HepG2 (cell line): ENCODE data around the gene MSMB. TPM values are rescaled to one million over a fixed set of nuclear protein-coding genes. Genes with fewer than 3 reads are reported as not detected.

Source experiments
- ATF7-NPFF ChIP-seq: sonication (generic); formaldehyde crosslinking; IDR thresholded peaks from 2 replicates; pipeline ENCODE4 v1.8.1; 2023; ENCODE audit warnings: mild to moderate bottlenecking, low read depth, missing genetic modification reagents, moderate library complexity
- BCL6 ChIP-seq: IDR thresholded peaks from 2 replicates; pipeline ENCODE4 v1.6.1; 2016; ENCODE audit warnings: missing genetic modification reagents, missing compliant biosample characterization
- CENPT ChIP-seq: sonication (generic); formaldehyde crosslinking; IDR thresholded peaks from 2 replicates; pipeline ENCODE4 v1.8.0; 2022; ENCODE audit warnings: low read depth, mild to moderate bottlenecking, moderate library complexity, missing genetic modification reagents
- HNF4G ChIP-seq, 2 experiments: sonication (generic) in 1 of 2; formaldehyde crosslinking in 1 of 2; IDR thresholded peaks; 2 replicates each; pipeline versions ENCODE4 v1.4.0 to v1.6.1; 2011 to 2020; ENCODE audit warnings: borderline replicate concordance in 2 of 2, low read depth in 2 of 2, mild to moderate bottlenecking in 2 of 2, low read length in 1 of 2, missing genetic modification reagents in 1 of 2, moderate library complexity in 1 of 2
- HNRNPUL1 ChIP-seq: fragments of 200-400 bp; formaldehyde crosslinking; IDR thresholded peaks from 2 replicates; pipeline ENCODE4 v1.6.1; 2017; ENCODE audit warnings: low read depth, mild to moderate bottlenecking, low read length, moderate library complexity
- ISL2 ChIP-seq: sonication (generic); formaldehyde crosslinking; IDR thresholded peaks from 2 replicates; pipeline ENCODE4 v1.5.0; 2020; ENCODE audit warnings: missing genetic modification reagents
- MBD4 ChIP-seq: IDR thresholded peaks from 2 replicates; pipeline ENCODE4 v1.6.1; 2012; ENCODE audit warnings: low read length, inconsistent platforms, borderline replicate concordance
- MED1 ChIP-seq: sonication (generic); formaldehyde crosslinking; IDR thresholded peaks from 2 replicates; pipeline ENCODE4 v1.4.0; 2020; ENCODE audit warnings: missing genetic modification reagents
- MXD3 ChIP-seq: IDR thresholded peaks from 2 replicates; pipeline ENCODE4 v1.6.1; 2016; ENCODE audit warnings: mild to moderate bottlenecking, missing biosample characterization, missing genetic modification reagents
- NR1H2 ChIP-seq: sonication (generic); formaldehyde crosslinking; IDR thresholded peaks from 2 replicates; pipeline ENCODE4 v1.8.1; 2022; ENCODE audit warnings: low read depth, missing genetic modification reagents, borderline replicate concordance
- NR2F6 ChIP-seq, 2 experiments: IDR thresholded peaks; 2 replicates each; pipeline ENCODE4 v1.6.1; 2016; ENCODE audit warnings: antibody characterized with exemption in 1 of 2, mild to moderate bottlenecking in 1 of 2
- POLR2AphosphoS2 ChIP-seq: IDR thresholded peaks from 2 replicates; pipeline ENCODE4 v1.6.1; 2011; ENCODE audit warnings: low read depth, low read length, improper control_type of control experiment
- PTBP1 ChIP-seq: fragments of 200-400 bp; formaldehyde crosslinking; IDR thresholded peaks from 2 replicates; pipeline ENCODE4 v1.6.1; 2018; ENCODE audit warnings: low read length, low read depth; ENCODE audit not compliant: poor library complexity, severe bottlenecking
- RARA ChIP-seq: IDR thresholded peaks from 2 replicates; pipeline ENCODE4 v1.6.1; 2016; ENCODE audit warnings: missing genetic modification reagents, missing compliant biosample characterization
- SCMH1 ChIP-seq: sonication (generic); formaldehyde crosslinking; IDR thresholded peaks from 2 replicates; pipeline ENCODE4 v1.9.0; 2021; ENCODE audit warnings: missing genetic modification reagents, mild to moderate bottlenecking, borderline replicate concordance
- STAT5B ChIP-seq: sonication (generic); formaldehyde crosslinking; IDR thresholded peaks from 2 replicates; pipeline ENCODE4 v1.4.0; 2020; ENCODE audit warnings: missing genetic modification reagents
- U2AF1 ChIP-seq: fragments of 200-400 bp; formaldehyde crosslinking; optimal IDR thresholded peaks from 2 replicates; pipeline ENCODE3; 2017; ENCODE audit warnings: mild to moderate bottlenecking, low read depth, low read length
- ZBTB1 ChIP-seq: sonication (generic); formaldehyde crosslinking; IDR thresholded peaks from 2 replicates; pipeline ENCODE4 v1.4.0; 2020; ENCODE audit warnings: missing genetic modification reagents, borderline replicate concordance
- ZNF3 ChIP-seq: IDR thresholded peaks from 2 replicates; pipeline ENCODE4 v1.7.0; 2017; ENCODE audit warnings: inconsistent platforms
- ZNF432 ChIP-seq: sonication (generic); formaldehyde crosslinking; IDR thresholded peaks from 2 replicates; pipeline ENCODE4 v1.5.0; 2020; ENCODE audit warnings: missing genetic modification reagents, mild to moderate bottlenecking, borderline replicate concordance
- ZNF562 ChIP-seq: sonication (generic); formaldehyde crosslinking; IDR thresholded peaks from 2 replicates; pipeline ENCODE4 v1.8.0; 2022; ENCODE audit warnings: missing genetic modification reagents, borderline replicate concordance
- ZNF567 ChIP-seq: sonication (generic); formaldehyde crosslinking; IDR thresholded peaks from 2 replicates; pipeline ENCODE4 v1.8.1; 2023; ENCODE audit warnings: mild to moderate bottlenecking, missing genetic modification reagents, borderline replicate concordance
- ZNF674 ChIP-seq: sonication (generic); formaldehyde crosslinking; IDR thresholded peaks from 2 replicates; pipeline ENCODE4 v1.5.0; 2020; ENCODE audit warnings: low read depth, mild to moderate bottlenecking, missing genetic modification reagents
- ZNF691 ChIP-seq: sonication (generic); formaldehyde crosslinking; IDR thresholded peaks from 2 replicates; pipeline ENCODE4 v1.4.0; 2020; ENCODE audit warnings: missing genetic modification reagents, low read depth, mild to moderate bottlenecking, borderline replicate concordance
- ZNF703 ChIP-seq: sonication (generic); formaldehyde crosslinking; IDR thresholded peaks from 2 replicates; pipeline ENCODE4 v1.5.1; 2020; ENCODE audit warnings: missing genetic modification reagents, mild to moderate bottlenecking, moderate library complexity, borderline replicate concordance
- ZNF780A ChIP-seq: sonication (generic); formaldehyde crosslinking; IDR thresholded peaks from 2 replicates; pipeline ENCODE4 v1.8.0; 2022; ENCODE audit warnings: mild to moderate bottlenecking, missing genetic modification reagents, moderate library complexity
- polyA plus RNA-seq, 8 experiments: library from polyadenylated mRNA; depleted of rRNA in 3 of 8; stranded (reverse) in 7 of 8; unstranded in 1 of 8; fragments of >200 nt; fragmentation: Illumina TruSeq in 4 of 8; extraction: Trizol in 4 of 8; gene quantifications; 2 replicates each; pipeline versions ENCODE4 v1.2.1 to v1.2.3, GENCODE V29; 2011 to 2016; ENCODE audit warnings: low read depth in 4 of 8, missing spikeins in 1 of 8, mixed read lengths in 1 of 8; ENCODE audit not compliant: insufficient read depth in 1 of 8
- total RNA-seq, 5 experiments: library from RNA; depleted of rRNA; stranded (reverse); fragments of >200 nt; fragmentation: Illumina TruSeq; extraction: Trizol; gene quantifications; 2 replicates each; pipeline ENCODE4 v1.2.3, GENCODE V29; 2016; ENCODE audit warnings: low read depth in 1 of 5
- TF ChIP-seq, protein P1 (sequence below): sonication (generic); formaldehyde crosslinking; IDR thresholded peaks from 2 replicates; pipeline ENCODE4 v1.4.0; 2020; ENCODE audit warnings: missing genetic modification reagents
- TF ChIP-seq, protein P2 (sequence below): sonication (generic); formaldehyde crosslinking; IDR thresholded peaks from 2 replicates; pipeline ENCODE4 v1.4.0; 2020; ENCODE audit warnings: missing genetic modification reagents

MSMB gene
- total and polyA plus RNA-seq, 2 of the 13 experiments (the other 11 are each of a cell fraction or from before 2014, with no cell fraction given): 0.84 TPM; not detected in 1

DNA sequence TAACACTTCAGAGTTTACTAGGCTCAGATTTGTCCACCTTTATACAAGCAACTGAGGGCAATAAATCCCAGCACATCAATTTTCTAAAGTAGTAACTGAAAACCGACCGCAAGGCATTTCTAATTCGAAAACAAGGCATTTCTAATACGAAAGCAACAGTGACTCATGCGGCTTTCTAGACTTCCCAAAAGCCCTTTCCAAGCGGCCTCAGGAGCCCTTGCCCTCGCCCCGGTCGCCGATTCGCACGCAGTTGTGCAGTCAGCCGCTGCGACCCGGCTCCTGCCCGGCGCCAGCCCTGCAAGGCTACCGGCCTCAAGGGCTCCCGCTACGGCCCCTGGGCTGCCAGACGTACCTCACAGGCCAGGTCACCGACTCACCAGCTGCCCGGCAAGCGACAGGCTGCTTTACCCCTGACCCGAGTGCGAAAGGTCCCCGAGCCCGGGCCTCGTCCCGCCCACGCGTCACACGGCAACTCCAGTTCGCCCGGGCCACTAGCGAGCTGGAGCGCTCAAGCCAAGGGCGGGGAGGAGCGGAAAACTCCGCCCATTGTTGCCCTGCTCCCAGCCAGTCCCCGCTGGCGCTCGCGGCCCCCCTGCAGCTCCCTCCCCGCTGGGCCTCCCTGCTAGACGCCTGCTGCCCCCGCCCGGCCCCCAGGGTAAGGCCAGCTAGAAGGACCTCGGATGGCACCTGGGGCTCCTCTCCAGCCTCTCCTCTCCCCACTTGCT lies 22.9 kb downstream of the MSMB start (continued):
- TF ChIP-seq, protein P1, sequence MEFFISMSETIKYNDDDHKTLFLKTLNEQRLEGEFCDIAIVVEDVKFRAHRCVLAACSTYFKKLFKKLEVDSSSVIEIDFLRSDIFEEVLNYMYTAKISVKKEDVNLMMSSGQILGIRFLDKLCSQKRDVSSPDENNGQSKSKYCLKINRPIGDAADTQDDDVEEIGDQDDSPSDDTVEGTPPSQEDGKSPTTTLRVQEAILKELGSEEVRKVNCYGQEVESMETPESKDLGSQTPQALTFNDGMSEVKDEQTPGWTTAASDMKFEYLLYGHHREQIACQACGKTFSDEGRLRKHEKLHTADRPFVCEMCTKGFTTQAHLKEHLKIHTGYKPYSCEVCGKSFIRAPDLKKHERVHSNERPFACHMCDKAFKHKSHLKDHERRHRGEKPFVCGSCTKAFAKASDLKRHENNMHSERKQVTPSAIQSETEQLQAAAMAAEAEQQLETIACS (CRISPR knock-in tag): no peak
- TF ChIP-seq ZNF691 (CRISPR knock-in tag): peak; percentile 72; the same call in 1 of the 2 replicates
- no peak for TF ChIP-seq HNF4G (IDR thresholded peaks at IDR 0.05; ENCODE audit: borderline replicate concordance, low read depth, low read length)
- peak; percentile 78; the same call in 1 of the 2 replicates for TF ChIP-seq HNF4G (CRISPR knock-in tag; IDR thresholded peaks at IDR 0.05; ENCODE audit: borderline replicate concordance, low read depth)
- no peak for TF ChIP-seq CENPT (CRISPR knock-in tag)
- peak; percentile 53 for TF ChIP-seq NR2F6 (IDR thresholded peaks at IDR 0.05)
- peak; percentile 93 for TF ChIP-seq NR2F6 (CRISPR knock-in tag; IDR thresholded peaks at IDR 0.05)
- TF ChIP-seq ZNF432 (CRISPR knock-in tag): no peak
- no peak; the same call in 1 of the 2 replicates for TF ChIP-seq NR1H2 (CRISPR knock-in tag)
- TF ChIP-seq RARA (CRISPR knock-in tag): peak; percentile 92
- TF ChIP-seq ZNF780A (CRISPR knock-in tag): no peak
- TF ChIP-seq MED1: peak; percentile 93
- TF ChIP-seq POLR2AphosphoS2: no peak
- no peak for TF ChIP-seq MBD4
- no peak for TF ChIP-seq SCMH1 (CRISPR knock-in tag)
- TF ChIP-seq ATF7-NPFF (CRISPR knock-in tag): peak; percentile 94
- no peak for TF ChIP-seq PTBP1
- TF ChIP-seq ZNF562: no peak
- TF ChIP-seq ZNF567: 0 out of 2 replicates have a peak, but pooled peaks have one; percentile 61
- TF ChIP-seq ISL2: peak; percentile 70
- TF ChIP-seq MXD3: peak; percentile 85
- no peak for TF ChIP-seq ZBTB1 (CRISPR knock-in tag)
- no peak for TF ChIP-seq STAT5B (CRISPR knock-in tag)
- TF ChIP-seq ZNF703 (CRISPR knock-in tag): no peak
- TF ChIP-seq BCL6 (CRISPR knock-in tag): peak; percentile 81
- TF ChIP-seq HNRNPUL1: no peak; the same call in 1 of the 2 replicates
- TF ChIP-seq, protein P2, sequence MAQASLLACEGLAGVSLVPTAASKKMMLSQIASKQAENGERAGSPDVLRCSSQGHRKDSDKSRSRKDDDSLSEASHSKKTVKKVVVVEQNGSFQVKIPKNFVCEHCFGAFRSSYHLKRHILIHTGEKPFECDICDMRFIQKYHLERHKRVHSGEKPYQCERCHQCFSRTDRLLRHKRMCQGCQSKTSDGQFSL (CRISPR knock-in tag): no peak
- no peak for TF ChIP-seq U2AF1
- TF ChIP-seq ZNF3 (CRISPR knock-in tag): no peak
- TF ChIP-seq ZNF674 (CRISPR knock-in tag): no peak
